Activated CD4-positive, alpha-beta T cell treated with anti-CD3 and anti-CD28 coated beads, Interleukin-2, amount 10 ng/mL, durations not matched to agents 24 days and 14 days (primary cell): ENCODE results near the gene RBM17. TPM values are rescaled to one million over a fixed set of nuclear protein-coding genes. Genes with fewer than 3 reads are reported as not detected.

Experiments
- DNase-seq: peaks from one replicate; pipeline ENCODE4 v3.0.0; 2022
- H3K27ac Mint-ChIP-seq: one replicate; pipeline ENCODE4 v1.8.0; 2022; ENCODE audit warnings: mild to moderate bottlenecking, mixed read lengths
- H3K27me3 Mint-ChIP-seq: one replicate; pipeline ENCODE4 v1.8.0; 2022; ENCODE audit warnings: mixed read lengths
- H3K36me3 Mint-ChIP-seq: one replicate; pipeline ENCODE4 v1.8.0; 2022; ENCODE audit warnings: low read depth, mild to moderate bottlenecking, mixed read lengths
- H3K4me1 Mint-ChIP-seq: one replicate; pipeline ENCODE4 v1.8.0; 2021; ENCODE audit warnings: mixed read lengths
- H3K4me3 Mint-ChIP-seq: one replicate; pipeline ENCODE4 v1.8.0; 2022; ENCODE audit warnings: mild to moderate bottlenecking, moderate library complexity, mixed read lengths
- H3K9me3 Mint-ChIP-seq: one replicate; pipeline ENCODE4 v1.8.0; 2021; ENCODE audit warnings: mixed read lengths
- intact Hi-C: fragments of 100-400 bp; cut with micrococcal nuclease; formaldehyde crosslinking; loops from one replicate; pipeline ENCODE4 v1.15.1; 2023
- total RNA-seq: library from RNA; stranded (reverse); gene quantifications from 2 replicates; pipeline ENCODE4 v1.2.3, GENCODE V29; 2022

Gene RBM17
- total RNA-seq, 1 donor from 2014 or later = 262 TPM

DNA sequence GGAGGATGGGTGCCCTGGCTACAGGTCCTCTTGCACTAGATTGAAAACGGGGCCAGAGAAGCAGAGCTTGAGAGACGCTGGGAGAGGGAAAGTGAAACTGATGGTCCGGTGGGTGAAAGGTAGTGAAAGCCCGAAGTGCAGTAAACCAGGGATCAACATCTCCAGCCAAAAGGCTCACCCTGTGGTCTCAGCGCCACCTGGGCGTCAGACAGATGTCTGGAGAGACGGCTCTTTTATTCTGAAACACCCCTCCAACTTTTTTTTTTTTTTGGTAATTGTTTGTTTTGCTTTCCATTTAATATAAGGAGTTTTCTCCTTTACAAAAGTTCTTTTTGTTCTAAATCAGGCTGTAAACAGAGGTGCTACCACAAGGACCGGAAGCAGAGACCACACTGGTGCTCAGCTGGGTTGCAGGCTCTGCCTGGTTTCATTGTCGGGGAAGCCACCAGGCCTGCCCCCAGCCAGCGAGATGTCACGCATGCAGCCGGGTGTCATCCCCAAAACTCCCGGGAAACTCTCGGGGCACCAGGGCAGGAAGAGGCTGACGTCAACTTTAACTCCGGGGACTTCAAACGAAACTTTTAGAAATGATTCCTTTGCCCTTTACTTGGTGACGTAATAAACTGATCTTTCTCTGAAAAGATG is 37.9 kb upstream of the RBM17 start:
- Mint-ChIP-seq H3K4me3 (peak overlapping the region; percentile 81), H3K27ac (peak overlapping the region; percentile 96), H3K4me1 (peaks cover 82% of the 10 kb centered on the region), H3K36me3 (peaks cover 83% of the 10 kb centered on the region), H3K27me3 (no peaks in the 10 kb centered on the region), H3K9me3 (no peaks in the 10 kb centered on the region)
- DNase-seq = peak; percentile 98
- intact Hi-C loops = loop anchor here (1.0 to 10.0 kb wide), 6 partner anchors 7 to 544 kb away; partner anchors contain the start of genes ANKRD16 and IL15RA

DNA sequence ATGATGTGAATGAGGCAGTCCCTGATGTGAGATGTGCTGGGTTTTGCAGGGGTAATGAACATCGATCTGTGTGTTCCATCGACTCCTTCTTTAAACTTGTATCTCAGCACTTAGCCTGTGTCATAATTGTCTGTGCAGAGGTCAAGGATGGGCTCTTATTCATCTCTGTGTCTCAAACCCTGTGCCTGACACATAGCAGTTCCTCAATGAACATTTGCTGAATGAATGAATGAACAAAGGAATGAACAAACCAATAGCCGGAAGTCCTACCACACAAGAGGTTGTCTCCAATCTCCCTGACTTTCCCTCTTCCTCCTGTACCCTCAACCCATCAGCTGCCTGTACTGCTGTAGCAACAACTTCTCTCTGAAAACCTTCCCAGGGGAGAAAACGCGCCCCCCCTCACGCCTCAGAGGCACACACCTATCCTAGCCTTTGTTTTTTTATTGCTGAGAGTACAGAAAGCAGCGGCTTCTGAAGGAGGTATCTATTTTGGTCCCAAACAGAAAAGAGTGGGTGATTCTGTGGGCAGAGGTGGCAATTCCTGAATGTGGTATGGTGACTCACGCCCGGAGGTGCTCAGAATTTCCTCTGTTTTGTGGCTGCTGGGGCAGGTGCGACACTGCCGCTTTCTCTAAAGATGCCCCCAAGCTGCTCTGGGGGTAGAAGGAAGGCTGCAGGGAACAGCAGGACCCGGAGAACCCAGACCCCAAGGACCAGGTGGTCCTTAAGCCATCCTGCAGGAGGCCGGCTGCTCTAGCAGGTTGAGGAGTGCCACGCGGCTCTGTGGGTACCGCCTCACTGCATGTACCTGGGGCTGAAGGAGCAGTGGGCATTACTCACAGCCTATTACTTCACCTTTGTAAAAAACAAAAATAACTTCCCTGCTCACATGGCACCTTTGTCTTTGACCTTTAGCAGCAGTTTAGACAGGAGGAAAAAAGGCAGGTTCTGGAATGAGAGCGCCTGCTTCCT is 36.3 kb upstream of the RBM17 start:
- Mint-ChIP-seq H3K4me3 (peak overlapping the region; percentile 81), H3K36me3 (peaks cover 82% of the 10 kb centered on the region), H3K9me3 (no peaks in the 10 kb centered on the region), H3K27ac (peak overlapping the region; percentile 96), H3K4me1 (peaks cover 81% of the 10 kb centered on the region), H3K27me3 (no peaks in the 10 kb centered on the region)
- peak; percentile 90 for DNase-seq
- intact Hi-C loops = loop anchor here (1.0 to 10.0 kb wide), 8 partner anchors 7 to 542 kb away; partner anchors contain the start of genes ANKRD16 and IL2RA

DNA sequence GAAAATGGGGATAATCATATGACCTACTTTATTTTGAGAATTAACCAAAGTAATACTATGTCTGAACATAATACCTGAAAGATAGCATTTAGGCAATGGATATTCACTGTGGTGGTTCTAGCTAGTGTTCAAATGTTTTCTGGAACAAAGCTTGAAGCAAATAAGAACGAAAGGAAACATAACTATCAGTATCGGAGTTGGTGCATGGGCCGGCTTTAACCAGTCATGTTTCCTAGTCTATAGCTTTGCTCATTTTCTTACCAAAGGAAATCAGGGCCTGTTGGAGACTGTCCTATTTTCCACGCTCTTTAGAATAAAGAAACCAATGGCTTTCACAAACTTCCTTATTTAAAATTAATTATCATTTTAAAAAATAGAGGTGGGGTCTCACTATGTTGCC is 35.5 kb upstream of the RBM17 start:
- H3K4me3 Mint-ChIP-seq = peak overlapping the region; percentile 87
- no peaks in the 10 kb centered on the region for H3K27me3 Mint-ChIP-seq
- peak overlapping the region; percentile 96 for H3K27ac Mint-ChIP-seq
- intact Hi-C loops = loop anchor here (1.0 to 10.0 kb wide), 6 partner anchors 8 to 541 kb away; partner anchors contain the start of gene ANKRD16
- H3K9me3 Mint-ChIP-seq = no peaks in the 10 kb centered on the region
- H3K4me1 Mint-ChIP-seq = peaks cover 83% of the 10 kb centered on the region
- peak; percentile 60 for DNase-seq
- H3K36me3 Mint-ChIP-seq = peaks cover 84% of the 10 kb centered on the region

DNA sequence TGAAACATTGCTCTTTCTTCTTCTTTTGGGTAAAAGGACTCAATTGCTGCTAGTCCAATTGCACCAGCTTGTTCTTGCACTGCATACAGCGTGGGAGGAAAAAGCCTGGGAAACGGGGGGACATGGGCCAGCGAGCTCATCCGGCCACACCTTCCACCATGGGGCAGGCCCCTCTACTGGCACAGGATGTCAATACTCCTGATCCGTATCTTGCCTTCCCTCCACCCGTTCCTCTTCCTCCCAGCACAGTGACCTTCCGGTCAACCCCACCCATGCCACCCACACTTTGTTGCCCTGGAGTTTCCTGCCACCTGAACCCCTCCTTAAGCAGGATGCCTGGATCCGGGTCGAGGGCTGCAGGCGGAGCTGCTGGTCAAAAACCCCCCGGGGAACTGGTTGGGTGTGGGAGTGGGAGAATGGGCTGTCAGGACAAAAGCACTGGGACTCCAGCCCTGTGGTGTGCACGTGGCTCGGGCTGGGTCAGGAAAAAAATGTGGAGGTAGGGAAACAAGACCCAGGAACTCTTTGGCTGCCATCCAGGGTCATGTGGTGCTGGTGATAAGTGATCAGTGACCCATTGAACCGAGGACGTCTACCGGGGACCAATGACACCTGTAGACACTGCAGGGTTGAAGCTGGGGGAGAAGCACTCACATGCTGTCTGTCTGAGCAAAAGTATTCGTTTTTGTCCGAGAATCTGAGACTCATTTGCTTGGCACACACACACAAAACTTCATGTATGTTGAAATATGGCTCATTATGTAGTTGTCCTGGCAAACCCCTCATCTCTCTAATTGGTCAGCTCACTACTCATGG is 34.8 kb upstream of the RBM17 start:
- Mint-ChIP-seq H3K9me3 (no peaks in the 10 kb centered on the region), H3K27me3 (no peaks in the 10 kb centered on the region), H3K36me3 (peaks cover 85% of the 10 kb centered on the region), H3K27ac (peak overlapping the region; percentile 96), H3K4me3 (peak overlapping the region; percentile 87), H3K4me1 (peaks cover 79% of the 10 kb centered on the region)
- peak; percentile 73 for DNase-seq
- intact Hi-C loops = loop anchor here (1.0 to 10.0 kb wide), 6 partner anchors 9 to 541 kb away; partner anchors contain the start of gene ANKRD16

DNA sequence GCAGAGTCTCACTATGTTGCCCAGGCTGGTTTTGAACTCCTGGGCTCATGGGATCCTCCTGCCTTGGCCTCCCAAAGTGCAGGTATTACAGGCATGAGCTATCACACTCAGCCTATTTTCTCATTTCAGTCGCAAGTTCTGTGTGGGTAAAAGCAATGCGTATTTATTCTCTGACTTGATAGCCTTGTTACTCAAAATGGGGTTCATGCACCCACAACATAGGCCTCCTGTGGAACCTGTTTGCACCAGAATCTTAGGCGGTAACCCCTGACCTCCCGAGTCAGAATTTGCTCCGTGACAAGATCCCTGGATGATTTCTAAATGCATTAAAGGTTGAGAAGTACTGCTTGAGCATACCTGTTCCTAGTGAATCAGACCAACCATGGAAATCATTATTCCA is 34.0 kb upstream of the RBM17 start:
- peaks cover 85% of the 10 kb centered on the region for H3K36me3 Mint-ChIP-seq
- H3K4me3 Mint-ChIP-seq = peak overlapping the region; percentile 87
- H3K27me3 Mint-ChIP-seq = no peaks in the 10 kb centered on the region
- H3K9me3 Mint-ChIP-seq = no peaks in the 10 kb centered on the region
- H3K4me1 Mint-ChIP-seq = peaks cover 76% of the 10 kb centered on the region
- H3K27ac Mint-ChIP-seq = peak overlapping the region; percentile 96
- peak; percentile 61 for DNase-seq
- intact Hi-C loops = loop anchor here (5.0 to 10.0 kb wide), 4 partner anchors 43 to 540 kb away; partner anchors contain the start of gene ANKRD16

DNA sequence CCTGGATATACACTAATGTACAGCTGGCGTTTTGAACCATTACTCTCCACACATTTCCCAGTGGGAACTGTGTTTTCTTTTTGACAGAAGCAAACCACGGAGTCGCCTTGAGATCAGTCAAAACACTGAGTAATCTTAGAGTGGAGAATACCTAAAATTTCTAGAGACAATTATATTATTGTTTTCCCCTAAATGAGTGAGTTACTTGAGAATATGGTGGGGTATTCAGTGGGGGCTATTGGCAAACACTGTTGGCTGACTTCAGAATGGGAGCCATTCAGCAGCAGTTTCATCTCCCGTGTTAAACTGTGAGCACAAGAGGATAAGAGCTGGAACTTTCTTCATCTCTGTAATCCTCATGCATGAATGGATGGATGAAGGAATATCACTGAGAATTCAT is 32.9 kb upstream of the RBM17 start:
- peaks cover 85% of the 10 kb centered on the region for H3K36me3 Mint-ChIP-seq

DNA sequence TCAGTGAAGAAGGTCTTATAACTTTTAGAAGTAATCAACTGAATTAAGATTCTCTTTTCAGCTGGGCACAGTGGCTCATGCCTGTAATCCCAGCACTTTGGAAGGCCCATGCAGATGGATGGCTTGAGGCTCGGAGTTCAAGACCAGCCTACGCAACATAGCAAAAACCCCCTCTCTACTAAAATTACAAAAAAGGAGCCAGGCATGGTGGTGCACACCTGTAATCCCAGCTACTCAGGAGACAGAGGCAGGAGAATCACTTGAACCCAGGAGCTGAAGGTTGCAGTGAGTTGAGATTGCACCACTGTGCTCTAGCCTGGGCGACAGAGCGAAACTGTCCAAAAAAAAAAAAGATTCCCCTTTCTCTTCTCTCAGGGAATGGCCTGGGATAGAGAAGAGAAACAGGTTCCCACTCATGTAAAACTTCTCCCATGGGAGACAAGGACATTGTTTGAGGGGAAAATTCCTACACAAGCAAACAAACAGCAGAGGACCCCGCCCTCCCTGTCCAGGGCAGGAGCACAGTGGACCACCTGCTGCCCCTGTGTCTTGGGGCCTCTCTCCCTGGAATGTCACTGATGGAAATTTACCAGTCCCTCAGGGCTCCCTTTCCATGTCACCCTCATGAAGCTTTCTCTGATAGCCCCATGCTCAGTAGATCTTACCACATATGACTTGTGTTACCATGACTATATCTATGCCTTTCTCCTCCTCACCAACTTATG is 32.3 kb upstream of the RBM17 start:
- Mint-ChIP-seq H3K4me3 (peak overlapping the region; percentile 91), H3K9me3 (no peaks in the 10 kb centered on the region), H3K36me3 (peaks cover 87% of the 10 kb centered on the region), H3K27ac (peak overlapping the region; percentile 96), H3K4me1 (peaks cover 64% of the 10 kb centered on the region), H3K27me3 (no peaks in the 10 kb centered on the region)
- intact Hi-C loops = loop anchor here (5.0 to 10.0 kb wide), 2 partner anchors 441 to 538 kb away; no protein-coding TSS in a partner anchor
- DNase-seq = peak; percentile 56

More for the DNA sequence above, 32.9 kb upstream of the RBM17 start:
- Mint-ChIP-seq H3K27ac (peak overlapping the region; percentile 96), H3K27me3 (no peaks in the 10 kb centered on the region), H3K9me3 (no peaks in the 10 kb centered on the region), H3K4me1 (peaks cover 67% of the 10 kb centered on the region), H3K4me3 (peak overlapping the region; percentile 91)
- peak; percentile 54 for DNase-seq
- intact Hi-C loops = loop anchor here (5.0 to 10.0 kb wide), 2 partner anchors 441 to 539 kb away; no protein-coding TSS in a partner anchor

DNA sequence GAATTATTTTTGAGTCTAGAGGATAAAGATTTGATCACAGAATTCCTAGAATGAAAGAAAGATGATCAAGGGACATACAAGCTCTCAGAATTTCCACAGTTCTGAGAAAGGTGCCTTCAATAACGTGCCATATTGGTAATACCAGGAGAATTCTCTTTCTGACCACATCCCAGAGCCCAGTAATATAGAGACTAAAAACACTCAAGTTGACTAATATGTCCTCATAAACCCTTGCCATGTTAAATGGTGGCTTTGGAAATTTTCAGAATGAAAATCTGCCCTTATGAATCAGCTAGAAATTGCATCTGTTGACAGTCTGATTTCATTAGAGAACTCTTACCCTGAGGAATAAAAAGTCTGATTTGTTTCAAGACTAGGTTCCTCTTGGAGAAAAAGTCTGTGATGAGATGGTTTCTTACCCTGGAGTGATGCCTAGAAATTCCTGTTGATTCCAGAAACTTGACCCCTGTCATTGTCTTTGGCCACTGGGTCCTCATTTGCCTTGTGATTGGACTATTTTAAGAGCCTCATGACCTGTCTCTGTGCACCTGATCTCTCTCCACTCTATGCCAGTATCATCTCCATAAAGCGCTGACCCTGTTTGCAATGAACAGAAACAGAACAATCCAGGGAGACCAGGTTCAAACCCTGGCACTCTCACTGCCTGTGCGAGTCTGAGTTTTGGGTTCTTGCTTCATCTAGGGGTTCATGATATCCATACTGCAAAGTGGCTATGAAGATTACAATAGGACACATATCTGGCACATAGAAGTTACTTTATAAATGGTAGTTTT is 30.0 kb upstream of the RBM17 start:
- peak overlapping the region; percentile 96 for H3K27ac Mint-ChIP-seq
- H3K36me3 Mint-ChIP-seq = peaks cover 75% of the 10 kb centered on the region
- peak; percentile 67 for DNase-seq
- peaks cover 55% of the 10 kb centered on the region for H3K4me1 Mint-ChIP-seq
- no peaks in the 10 kb centered on the region for H3K9me3 Mint-ChIP-seq
- H3K27me3 Mint-ChIP-seq = peaks cover 2% of the 10 kb centered on the region
- peak overlapping the region; percentile 91 for H3K4me3 Mint-ChIP-seq
- intact Hi-C loops = loop anchor here (1.0 to 10.0 kb wide), 7 partner anchors 9 to 536 kb away; no protein-coding TSS in a partner anchor

DNA sequence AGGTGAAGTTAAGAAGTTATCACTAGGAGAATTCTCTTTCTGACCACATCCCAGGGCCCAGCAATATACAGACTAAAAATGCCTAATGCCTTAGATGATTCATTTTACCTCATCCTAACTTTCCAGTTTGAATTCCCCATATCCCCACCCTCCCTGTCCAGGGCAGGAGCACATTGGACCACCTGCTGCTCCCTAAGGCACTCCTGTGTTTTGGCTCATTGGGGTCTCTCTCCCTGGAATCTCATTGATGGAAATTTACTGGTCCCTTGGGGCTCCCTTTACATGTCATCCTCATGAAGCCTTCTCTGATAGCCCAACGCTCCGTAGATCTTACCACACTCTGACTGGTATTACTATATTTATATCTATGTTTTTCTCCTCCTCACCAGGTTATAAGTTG is 29.3 kb upstream of the RBM17 start:
- intact Hi-C loops = loop anchor here (2.0 to 10.0 kb wide), 4 partner anchors 15 to 535 kb away; no protein-coding TSS in a partner anchor
- H3K27ac Mint-ChIP-seq = peak overlapping the region; percentile 96
- H3K4me1 Mint-ChIP-seq = peaks cover 51% of the 10 kb centered on the region
- H3K4me3 Mint-ChIP-seq = peak overlapping the region; percentile 91
- DNase-seq = peak; percentile 58
- H3K27me3 Mint-ChIP-seq = peaks cover 2% of the 10 kb centered on the region
- no peaks in the 10 kb centered on the region for H3K9me3 Mint-ChIP-seq
- peaks cover 69% of the 10 kb centered on the region for H3K36me3 Mint-ChIP-seq

DNA sequence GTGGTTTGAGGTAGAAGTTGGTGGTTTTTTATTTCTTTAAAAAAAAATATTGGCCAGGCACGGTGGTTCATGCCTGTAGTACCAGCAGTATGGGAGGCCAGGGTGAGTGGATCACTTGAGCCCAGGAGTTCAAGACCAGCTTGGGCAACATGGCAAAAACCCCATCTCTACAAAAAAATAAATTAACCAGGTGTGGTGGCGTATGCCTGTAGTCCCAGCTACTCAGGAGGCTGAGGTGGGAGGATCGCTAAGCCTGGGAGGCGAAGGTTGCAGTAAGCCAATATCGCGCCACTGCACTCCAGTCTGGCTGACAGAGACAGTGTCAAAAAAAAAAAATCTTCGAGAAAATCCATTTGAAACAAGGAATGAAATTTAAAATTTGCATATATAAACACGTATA is 27.8 kb upstream of the RBM17 start:
- Mint-ChIP-seq H3K27me3 (peaks cover 2% of the 10 kb centered on the region), H3K4me3 (peak overlapping the region; percentile 91), H3K9me3 (no peaks in the 10 kb centered on the region), H3K36me3 (peaks cover 59% of the 10 kb centered on the region), H3K4me1 (peaks cover 56% of the 10 kb centered on the region), H3K27ac (peak overlapping the region; percentile 96)
- peak; percentile 69 for DNase-seq
- intact Hi-C loops = no loop called here

DNA sequence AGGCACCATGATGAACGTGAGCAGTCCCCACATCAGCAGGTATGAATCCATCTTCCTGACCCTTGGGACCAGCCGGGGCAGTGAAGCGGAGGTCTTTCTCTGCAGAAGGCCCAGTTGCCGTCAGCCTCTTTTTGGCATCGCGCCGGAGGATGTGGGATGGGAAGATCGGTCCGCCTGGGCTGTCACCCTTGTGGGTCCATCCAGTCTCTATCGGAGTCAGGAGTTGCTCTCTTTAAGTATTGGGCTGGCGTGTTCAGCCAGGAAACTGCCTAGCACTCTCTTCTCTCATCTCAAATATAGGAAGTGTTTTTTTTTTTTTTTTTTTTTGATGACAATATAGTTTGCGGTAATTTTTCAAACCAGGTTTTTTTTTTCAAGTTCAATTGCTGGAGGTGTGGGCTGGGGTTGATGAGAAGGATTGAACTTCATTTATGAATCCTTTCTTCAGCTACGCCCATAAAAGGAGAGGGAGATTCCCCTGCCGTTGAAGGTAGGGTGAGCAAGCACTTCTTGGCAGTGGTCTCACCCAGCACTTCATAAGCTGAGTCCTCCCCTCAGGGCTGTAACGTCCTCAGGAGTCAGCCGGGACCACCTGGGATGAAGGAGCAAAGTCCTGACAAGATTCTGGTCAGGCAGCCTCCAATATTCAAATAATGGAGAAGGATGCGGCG is 26.6 kb upstream of the RBM17 start, which contains the start of gene IL2RA:
Gene IL2RA, minus strand, starts transcription at position 267 of the 671 bp plus-strand sequence. Its CDS starts 216 bp downstream, at position 51.
- H3K36me3 Mint-ChIP-seq = peaks cover 50% of the 10 kb centered on the region
- intact Hi-C loops = loop anchor here (1.0 kb wide), 3 partner anchors 8 to 21 kb away; no protein-coding TSS in a partner anchor
- peaks cover 2% of the 10 kb centered on the region for H3K27me3 Mint-ChIP-seq
- H3K4me1 Mint-ChIP-seq = peaks cover 56% of the 10 kb centered on the region
- H3K4me3 Mint-ChIP-seq = peak within 1 kb of the TSS; percentile 91
- DNase-seq = peak; percentile 90
- peak within 1 kb of the TSS; percentile 96 for H3K27ac Mint-ChIP-seq
- no peaks in the 10 kb centered on the region for H3K9me3 Mint-ChIP-seq
